Measurements from ENCODE around the gene GPR87. TPM values are rescaled to one million over a fixed set of nuclear protein-coding genes. Genes with fewer than 3 reads are reported as not detected.
A peak's percentile ranks its signal among the peaks of the same experiment; 100 is the strongest.

The GPR87 gene, protein sequence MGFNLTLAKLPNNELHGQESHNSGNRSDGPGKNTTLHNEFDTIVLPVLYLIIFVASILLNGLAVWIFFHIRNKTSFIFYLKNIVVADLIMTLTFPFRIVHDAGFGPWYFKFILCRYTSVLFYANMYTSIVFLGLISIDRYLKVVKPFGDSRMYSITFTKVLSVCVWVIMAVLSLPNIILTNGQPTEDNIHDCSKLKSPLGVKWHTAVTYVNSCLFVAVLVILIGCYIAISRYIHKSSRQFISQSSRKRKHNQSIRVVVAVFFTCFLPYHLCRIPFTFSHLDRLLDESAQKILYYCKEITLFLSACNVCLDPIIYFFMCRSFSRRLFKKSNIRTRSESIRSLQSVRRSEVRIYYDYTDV
- total RNA-seq, result 13.3 TPM

DNA sequence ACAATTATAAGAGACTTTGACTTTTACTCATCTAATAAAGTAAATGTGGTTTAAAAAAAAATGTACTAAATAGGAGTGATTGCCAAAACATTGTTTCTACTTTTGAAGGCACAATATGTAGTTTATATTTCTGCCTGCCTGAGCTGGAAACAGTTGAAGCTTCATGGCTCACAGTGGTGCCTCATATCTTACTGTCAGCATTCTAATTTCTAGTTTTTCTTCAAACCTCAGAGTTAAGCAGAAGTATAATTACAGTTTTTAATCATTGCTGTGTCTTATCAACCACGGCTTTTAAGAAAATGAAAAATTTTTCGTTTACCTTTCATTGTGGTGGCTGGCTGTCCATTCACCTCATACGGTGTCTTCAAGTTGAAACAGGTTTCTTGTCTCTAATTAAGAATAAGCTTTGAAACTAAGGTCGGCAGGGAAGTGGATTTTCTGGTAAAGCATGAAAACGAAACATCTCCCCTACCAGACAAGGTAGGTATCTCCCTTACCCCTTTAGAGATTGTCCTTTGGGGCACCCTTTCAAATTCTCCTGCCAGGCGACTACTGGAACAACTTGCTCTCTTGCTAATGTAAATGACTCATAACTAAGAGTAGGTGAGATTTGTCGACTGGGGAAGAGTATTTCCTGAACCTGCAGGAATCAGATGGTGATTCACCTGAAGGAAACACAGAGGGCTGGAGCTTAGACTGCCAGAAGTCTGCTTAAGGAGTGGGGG, at the start of gene GPR87:
Gene GPR87, minus strand, starts transcription at position 554 of the 725 bp plus-strand sequence. CDS start 16,720 bp downstream, outside the sequence.
- DNase-seq, result no peak

DNA sequence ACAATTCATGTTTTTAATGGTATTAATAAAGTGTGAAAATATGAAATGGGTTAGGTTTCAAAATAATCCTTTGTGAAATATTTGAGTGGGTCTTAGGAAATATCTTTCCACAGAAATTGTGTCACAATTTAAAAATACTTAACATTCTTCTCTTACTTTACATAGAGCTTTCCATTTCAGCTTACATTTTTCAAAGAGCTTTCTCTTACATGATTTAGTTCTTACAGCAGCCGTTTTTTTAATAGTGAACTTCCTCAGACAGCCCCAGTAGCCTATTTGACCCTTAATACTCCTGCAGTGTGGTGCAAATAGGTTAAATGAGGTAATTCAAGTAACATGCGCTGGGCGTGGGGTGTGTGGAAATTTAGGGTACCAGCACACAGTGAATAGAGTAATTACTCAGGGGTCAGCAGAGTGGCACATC, 46.1 kb upstream of the GPR87 start:
- no peak for DNase-seq

DNA sequence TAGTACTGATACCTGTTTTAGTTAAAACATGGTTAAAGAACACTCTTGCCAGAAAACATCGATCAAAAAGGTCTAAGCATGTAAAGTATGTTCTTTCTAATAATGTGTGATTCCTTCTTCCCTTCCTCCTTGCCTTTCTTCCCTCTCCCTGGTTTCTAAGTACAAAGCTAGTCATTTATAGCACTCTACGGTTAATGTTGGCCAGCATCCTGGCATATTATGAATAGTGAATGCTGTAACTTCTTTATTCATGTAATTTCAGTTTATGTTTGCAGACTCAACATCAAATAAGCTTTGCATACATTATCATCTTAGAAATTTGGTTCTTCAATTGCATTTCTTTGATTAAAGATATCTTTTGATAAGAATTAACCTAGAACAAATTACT, 40.8 kb upstream of the GPR87 start:
- DNase-seq, result no peak

DNA sequence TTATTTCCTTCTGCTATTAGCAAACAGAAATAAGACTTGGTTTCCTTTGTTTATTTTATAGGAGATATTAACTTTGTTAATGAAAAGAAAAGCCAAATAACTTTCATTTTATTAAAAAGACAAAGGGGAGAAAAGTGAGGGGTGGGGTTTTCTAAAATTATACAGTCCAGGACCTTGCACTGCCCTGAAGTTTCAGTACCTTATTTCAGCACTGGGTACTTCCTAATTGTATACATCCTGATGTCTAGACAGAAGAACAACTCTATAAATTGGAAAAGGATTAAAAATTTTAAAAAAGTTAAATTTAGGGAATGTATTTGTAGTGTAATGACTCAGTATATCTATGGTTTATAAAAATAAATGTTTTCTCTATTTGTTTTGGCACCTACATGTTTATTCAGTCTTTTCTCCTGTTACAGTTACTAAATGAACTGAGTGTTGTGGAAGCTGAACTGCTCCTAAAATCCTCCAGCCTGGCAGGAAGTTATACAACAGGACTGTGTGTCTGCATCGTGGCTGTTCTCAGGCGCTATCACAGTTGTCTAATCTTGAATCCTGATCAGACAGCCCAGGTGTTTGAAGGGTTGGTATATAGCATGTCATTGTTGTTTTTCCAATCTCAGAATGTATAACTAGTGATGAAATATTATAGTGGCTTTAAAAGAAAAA, 40.3 kb upstream of the GPR87 start:
- DNase-seq, result no peak

DNA sequence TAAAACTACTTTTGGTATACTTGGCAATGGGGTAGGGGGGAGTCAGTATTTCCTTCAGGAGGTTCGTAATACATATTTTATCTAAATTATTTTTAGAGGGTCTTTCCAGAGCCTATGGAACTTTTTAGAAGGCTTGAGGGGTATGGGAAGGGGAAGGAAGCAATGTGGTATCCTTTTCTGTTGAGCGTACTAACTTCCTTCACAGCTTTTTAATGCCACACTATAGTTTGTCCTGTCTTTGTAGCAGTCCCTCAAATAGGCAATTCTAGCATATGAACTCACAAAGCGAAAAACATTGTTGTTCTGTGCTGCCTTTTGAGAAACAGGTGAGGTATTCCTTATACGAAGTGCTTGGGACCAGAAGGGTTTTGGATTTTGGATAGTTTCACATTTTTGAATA, 35.0 kb upstream of the GPR87 start:
- no peak for DNase-seq

DNA sequence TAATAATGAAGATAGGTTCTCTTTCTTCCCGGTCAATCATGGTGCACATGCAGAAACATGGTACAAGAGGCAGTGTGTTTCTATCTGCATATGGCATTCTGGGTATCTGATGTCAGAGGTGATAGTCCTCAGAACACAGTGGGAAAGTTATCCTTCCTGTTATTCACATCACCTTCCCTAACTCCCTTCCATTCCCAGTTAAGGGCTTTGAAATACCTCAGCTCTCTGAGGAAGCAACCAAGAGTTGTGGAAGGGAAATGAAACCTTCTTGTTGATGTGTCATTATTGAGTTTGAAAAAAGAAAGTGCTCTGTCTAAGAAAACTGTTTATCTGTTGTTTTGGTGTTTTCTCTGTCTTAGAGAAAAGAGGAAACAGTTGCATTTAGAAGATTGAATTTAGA, 34.6 kb upstream of the GPR87 start:
- no peak for DNase-seq

DNA sequence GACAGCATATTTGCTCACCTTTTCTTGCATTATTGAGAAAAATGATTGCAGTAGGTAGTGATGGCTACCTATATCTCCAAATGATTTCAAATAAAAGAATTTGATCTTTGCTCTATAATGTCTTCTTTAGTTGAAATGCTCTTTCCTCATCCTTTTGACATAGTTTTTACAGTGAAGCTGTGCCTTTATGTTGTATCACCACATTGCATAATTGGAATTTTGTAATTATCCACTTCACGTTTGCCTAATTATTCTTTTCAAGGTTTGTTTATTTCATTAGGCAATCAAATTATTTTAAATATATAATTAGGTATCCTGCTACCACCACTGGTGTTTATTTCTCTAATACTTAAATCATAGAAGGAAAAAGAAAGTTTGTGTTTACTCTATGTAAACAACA, 34.0 kb upstream of the GPR87 start:
- DNase-seq, result no peak

DNA sequence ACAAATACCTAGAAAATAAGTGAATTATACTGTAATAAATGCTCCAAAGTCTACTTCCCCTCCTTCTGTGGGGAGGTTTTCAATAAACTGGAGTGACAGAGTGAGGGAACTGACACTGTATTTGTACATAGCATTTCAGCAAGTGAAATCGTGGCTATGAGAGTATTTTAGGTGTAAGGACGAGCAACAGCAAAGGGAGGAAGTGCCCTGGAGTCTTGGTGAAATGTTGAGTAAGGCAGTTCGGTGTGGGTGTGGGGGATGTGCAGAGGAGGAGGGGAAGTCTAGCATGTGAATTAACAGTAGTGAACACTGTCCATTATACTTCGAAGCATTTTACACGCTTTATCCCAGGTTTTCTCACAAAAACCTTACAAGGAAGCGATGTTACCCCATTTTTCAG, 30.8 kb upstream of the GPR87 start:
- no peak for DNase-seq

DNA sequence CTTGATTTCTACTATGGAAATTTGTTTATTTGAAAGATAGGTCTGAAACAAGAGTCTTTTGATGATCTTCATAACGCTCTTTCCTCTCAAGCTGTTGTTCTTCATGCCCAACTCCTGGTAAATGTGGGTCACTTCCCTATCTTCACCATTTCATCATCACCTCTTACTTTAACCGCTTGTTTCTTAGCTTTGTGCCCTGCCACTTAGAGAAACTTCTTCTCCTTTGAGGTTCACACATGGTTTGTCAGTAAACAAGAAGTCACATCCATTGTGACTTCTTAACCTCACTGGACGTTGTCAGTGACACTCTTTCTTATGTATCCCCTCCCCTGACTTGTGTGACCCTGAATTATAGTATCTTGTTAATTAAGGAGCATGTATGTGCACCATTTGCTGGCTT, 29.7 kb upstream of the GPR87 start:
- no peak for DNase-seq

DNA sequence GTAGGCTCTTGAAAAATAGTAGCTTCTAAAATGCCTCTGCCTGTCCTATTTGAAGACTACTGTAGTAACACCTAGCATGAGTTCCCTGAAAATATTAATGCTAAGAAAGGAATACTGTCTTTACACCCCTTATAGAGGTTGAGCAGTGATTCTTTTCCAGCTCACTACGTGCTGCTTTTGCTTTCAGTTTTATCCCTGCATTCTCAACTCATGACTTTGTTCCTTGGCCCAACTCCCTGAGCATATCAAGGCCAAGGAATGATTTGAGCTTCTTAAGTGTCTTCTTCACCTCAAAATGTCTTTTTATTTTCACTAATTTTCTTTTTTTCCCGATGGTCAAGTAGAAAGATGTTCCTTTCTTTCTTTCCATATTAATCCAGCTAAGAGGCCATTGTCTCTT, 29.2 kb upstream of the GPR87 start:
- peak; percentile 47 for DNase-seq

DNA sequence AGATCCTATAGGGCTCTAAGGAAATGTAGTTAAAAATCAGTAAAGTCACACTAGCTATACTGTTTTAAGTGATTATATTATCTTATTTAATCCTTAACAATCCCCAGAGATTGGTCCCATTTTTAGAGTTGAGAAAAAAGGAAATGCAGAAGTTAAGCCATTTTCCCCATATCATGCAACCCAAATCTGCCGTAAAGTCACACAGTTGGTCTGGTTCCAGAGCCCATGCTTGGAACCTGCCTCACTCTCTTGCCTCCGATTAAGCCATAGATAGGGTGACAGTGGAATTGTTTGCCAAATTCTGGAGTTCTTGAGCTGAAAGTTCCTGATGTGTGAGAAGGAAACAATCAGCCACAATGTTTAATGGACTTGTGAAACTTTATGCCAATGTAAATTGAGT, 15.1 kb upstream of the GPR87 start:
- no peak for DNase-seq

DNA sequence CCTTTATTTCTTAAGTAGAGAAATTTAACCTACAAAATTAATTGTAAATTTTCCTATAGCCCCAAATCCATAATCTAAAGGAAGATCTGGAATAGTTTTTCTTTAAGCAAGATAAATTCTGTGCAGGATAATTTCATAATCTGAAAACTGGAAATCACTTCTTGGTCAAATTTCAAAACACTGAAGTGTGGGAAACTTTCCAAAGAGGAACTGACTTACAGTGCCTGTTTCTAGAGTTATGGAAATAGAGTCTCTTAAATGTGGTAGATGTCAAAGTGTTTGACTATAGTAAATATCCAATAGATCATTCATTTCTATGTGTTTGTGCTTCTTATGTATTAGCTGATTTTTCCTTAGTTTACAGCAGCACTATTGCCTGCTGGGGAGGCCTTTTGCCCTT, 14.3 kb upstream of the GPR87 start:
- peak; percentile 5 for DNase-seq

DNA sequence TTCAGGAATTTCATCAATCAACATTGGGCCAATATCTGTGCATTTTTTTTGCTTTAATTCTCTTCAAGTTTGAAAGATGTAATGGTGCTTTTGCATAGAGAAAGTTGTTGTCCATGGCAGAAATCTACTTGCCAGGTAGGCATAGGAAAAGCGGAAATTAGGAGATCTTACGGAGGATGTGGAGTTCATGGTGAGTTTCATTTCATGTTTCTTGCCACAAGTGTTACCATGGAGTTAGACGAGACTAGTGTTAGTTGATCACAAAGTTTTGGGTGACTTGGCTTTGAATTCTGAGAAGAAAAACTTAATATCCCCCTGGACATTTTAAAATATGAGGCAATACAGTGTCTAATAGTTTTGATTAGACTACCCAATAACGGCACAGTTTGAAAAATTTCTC, 13.8 kb upstream of the GPR87 start:
- DNase-seq, result no peak

DNA sequence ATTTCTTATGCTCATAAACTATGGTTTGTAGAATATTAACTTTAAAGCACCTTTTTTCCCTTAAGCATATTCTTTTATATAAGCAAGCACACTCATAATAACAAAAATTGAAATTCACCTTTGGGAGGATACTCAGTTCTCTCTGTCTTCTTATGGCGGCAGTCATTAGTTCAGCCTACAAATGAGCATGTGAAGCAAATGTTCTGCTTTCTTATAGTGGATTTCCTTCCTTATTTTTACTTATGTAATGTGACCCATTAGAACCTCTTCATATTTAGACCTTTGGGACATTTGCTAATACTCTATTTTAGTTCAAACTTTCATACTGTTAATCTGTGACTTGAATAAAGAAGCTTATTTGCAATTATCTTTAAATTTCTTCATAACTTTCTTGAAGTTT, 12.7 kb upstream of the GPR87 start, which contains the start of gene P2RY13:
Gene P2RY13, minus strand, starts transcription at position 187 of the 400 bp plus-strand sequence. Its CDS starts 21 bp downstream, at position 166.
- DNase-seq, result no peak

DNA sequence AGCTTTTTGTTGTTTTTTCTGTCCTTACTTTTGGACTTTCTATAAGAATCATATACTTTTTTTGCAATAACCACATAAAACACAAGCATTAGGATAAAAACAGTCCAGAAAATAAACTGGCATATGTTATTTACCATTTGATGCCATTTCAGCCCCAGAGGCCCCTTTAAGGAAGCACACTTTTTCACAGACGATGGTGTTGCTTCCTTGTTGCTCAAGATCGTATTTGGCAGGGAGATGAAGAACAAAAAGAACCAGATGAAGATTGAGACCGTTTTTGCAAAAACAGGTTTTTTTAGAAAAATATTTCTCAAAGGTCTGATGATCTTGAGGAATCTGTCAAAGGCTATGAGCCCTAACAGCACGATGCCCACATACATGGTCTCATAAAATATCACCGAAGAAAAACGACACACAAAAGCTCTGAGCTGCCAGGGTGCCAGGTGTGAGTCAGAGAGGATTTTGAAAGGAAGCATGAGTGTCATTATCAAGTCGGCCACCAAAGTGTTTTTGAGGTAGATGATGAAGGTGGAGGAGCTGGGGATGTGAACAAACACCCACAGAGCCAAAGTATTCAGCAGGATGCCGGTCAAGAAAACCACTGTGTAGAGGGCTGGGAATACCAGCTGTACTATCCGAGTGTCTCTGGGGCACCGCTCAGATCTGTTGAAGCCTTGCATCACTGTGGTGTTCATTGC, 11.8 kb upstream of the GPR87 start:
- no peak for DNase-seq

DNA sequence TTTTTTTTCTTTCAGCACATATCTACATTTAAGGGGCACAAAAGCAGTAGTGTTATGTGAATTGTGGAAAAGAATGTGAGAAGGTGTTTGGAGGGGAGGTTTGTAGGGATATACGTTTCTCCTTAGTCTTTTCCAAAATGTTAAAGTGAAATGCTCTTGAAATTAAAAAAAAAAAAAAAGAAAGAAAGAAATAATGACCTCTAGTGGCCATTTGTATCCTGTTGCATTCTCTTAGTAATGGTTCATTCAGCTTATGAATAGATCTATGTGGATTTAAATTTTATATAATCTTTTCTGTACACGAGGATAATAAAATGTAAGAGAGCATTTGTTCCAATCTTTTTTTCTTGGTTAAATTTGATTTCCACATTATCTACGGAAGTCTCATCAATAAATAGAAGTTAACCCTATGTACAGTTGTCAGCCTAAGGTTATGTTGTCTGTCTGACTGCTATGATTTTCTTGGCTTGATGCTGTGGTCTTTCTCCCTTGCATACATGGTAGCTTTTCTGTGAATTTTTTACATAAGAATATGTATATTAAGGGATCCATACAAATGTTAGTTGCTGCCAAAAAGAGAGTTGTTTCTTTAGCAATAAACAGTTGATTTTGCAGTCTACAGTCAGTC, 11.1 kb upstream of the GPR87 start:
- DNase-seq, result no peak

DNA sequence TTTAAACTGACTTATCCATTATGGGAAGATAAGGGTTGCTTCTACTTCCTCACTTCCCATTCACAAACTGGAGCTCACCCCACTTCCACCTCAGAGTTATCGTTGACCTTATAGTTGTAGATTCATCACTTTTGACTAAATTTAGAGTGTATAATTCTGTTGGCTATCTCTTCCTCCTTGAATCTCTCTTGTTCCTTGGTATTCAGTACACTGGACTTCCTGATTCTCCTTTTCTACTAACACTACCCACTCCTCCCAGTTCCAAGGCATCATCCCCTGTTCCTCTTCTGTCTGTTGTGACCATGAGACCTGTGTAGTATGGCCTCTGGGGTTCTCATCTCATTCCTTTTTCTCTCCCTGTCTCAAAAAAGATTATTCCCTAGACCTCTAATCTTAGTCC, 5.9 kb upstream of the GPR87 start:
- DNase-seq, result no peak

DNA sequence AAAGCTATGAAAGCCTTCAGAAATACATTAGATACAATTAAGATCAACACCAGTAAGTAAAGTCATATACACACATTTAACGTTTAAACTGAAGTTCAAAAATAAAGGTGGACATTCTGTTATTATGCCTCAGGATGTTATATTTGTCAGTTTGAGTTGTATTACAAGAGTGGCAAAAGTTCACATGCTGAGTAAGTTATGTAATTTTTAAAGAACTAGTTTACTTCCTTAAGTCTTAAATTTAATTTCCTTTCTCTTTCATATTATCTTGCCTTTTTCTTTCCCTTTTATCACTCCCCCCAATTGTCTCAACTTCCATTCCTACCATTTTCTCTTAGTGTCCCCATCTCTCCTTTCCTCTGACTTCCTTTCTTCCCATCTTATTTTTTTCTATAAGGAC, 4.9 kb upstream of the GPR87 start:
- DNase-seq, result no peak

DNA sequence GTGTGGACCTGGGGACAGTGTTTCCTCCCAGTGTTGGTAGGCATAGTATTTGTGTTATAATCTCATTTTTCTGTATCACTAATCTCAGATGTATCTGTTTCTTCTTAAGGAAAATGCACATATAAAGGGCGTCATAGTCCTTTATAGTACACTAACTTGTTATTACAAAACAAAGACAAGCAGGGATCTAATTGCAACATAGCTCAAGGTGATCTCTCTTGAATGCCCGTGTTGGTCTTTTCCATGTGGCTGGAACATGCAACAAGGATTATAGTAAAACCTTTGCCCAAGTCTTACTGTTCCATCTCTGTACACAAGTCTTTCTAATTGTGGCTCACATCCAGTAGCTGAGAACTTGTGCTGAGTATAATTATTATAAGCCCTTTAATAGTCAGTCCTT, 3.5 kb upstream of the GPR87 start:
- DNase-seq, result no peak

DNA sequence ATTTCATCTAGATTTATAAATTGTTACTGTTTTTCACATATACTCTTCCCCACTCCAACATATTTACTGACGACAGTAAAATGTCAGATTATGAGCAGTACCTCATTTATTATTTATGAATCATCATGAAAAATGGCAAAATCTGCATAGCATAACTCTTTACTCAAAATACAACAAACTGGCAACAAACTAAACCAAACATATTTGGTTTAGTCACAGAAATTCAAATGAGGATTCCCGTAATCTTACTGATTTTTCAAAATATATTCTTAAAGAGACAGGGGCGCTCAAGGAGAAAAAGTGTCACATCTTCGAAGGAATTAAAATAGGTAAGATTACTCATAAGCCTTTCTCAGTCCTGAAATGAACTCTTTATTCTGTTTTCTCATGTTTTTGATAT, 3.0 kb upstream of the GPR87 start:
- DNase-seq, result no peak

DNA sequence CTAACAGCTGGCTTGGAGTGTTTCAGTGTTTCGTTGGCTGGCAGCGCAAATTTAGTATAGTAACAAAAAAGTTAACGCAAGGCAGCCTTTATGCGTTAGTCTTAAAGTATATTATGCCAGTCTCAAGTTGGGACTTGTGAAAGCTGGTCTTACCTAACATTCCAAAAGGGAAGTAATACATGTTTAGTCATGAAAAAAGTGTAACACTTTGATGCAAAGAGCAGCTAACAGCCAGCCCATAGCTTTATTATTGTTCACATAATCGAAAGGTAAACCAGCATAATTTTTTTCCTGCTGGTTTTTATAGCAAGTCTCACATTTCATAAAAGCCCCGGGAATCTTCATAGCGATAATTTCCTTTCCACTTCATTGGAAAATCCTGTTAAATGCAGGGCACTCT, 2.4 kb upstream of the GPR87 start:
- no peak for DNase-seq

DNA sequence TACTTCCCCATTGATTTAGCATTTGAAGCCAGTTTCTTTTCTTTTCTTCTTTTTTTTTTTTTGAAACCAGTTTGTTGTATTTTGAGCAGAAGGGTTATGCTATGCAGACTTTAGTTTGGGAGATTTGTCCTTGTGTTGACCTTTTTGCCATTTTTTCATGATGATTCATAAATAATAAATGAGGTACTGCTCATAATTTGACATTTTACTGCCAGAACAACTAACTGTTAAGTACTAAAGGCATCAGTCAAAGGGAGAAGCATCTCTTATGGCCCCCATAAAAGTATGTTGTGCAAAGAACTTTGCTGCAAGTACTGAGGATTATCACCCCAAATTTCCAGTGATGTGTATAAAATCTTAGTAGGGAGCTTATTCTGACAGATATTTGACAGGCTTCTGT, 1.7 kb upstream of the GPR87 start:
- no peak for DNase-seq
